CD4-positive, alpha-beta memory T cell (primary cell): ENCODE data around the gene STRADA. TPM values are rescaled to one million over a fixed set of nuclear protein-coding genes. Genes with fewer than 3 reads are reported as not detected.

Experiments
- CTCF ChIA-PET: fragments of 350-600 bp; sonication (Branson Sonifier 250); formaldehyde crosslinking; loops from one replicate; lab custom pipeline; 2021; ENCODE audit warnings: inconsistent platforms; ENCODE audit not compliant: partially characterized antibody; lab: Charles Lee
- POLR2A ChIA-PET: fragments of 350-600 bp; sonication (Branson Sonifier 250); formaldehyde crosslinking; loops from one replicate; lab custom pipeline; 2021; ENCODE audit not compliant: partially characterized antibody; lab: Charles Lee
- DNase-seq, 5 donors: peaks; one replicate each; pipeline versions ENCODE4 v3.0.0 to v3.0.0-alpha.2; 2020 to 2022; ENCODE audit warnings: mixed read lengths in 1 of 5
- H3K27ac ChIP-seq: one replicate; pipeline ENCODE4 v1.7.0; 2013; ENCODE audit warnings: low read depth, low read length
- H3K27me3 ChIP-seq: 2 replicates; pipeline ENCODE4 v1.7.0; 2013; ENCODE audit warnings: mild to moderate bottlenecking, low read length, moderate library complexity; ENCODE audit not compliant: insufficient read depth
- H3K36me3 ChIP-seq: 2 replicates; pipeline ENCODE4 v1.7.0; 2013; ENCODE audit warnings: mild to moderate bottlenecking, low read length, moderate library complexity; ENCODE audit not compliant: insufficient read depth
- H3K4me1 ChIP-seq: 2 replicates; pipeline ENCODE4 v1.7.0; 2013; ENCODE audit warnings: mild to moderate bottlenecking, low read length, moderate library complexity; ENCODE audit not compliant: insufficient read depth
- H3K4me3 ChIP-seq, 2 donors: one replicate each; pipeline ENCODE4 v1.7.0; 2013; ENCODE audit warnings: low read length in 2 of 2, mild to moderate bottlenecking in 1 of 2
- H3K9me3 ChIP-seq, 2 donors: one replicate each; pipeline ENCODE4 v1.7.0; 2013; ENCODE audit warnings: low read length in 2 of 2, control low read depth in 1 of 2; ENCODE audit not compliant: control insufficient read depth in 1 of 2
- H3K27ac Mint-ChIP-seq, 7 donors: one replicate each; pipeline ENCODE4 v1.8.0; 2020 to 2021; ENCODE audit warnings: mixed read lengths in 7 of 7, mild to moderate bottlenecking in 6 of 7, inconsistent platforms in 3 of 7, moderate library complexity in 3 of 7
- H3K27me3 Mint-ChIP-seq, 2 donors: one replicate each; pipeline ENCODE4 v1.8.0; 2020 to 2021; ENCODE audit warnings: mixed read lengths in 2 of 2
- H3K36me3 Mint-ChIP-seq, 2 donors: one replicate each; pipeline ENCODE4 v1.8.0; 2020 to 2021; ENCODE audit warnings: mixed read lengths in 2 of 2, inconsistent platforms in 1 of 2, mild to moderate bottlenecking in 1 of 2
- H3K4me1 Mint-ChIP-seq, 4 donors: one replicate each; pipeline ENCODE4 v1.8.0; 2020 to 2021; ENCODE audit warnings: mixed read lengths in 4 of 4, mild to moderate bottlenecking in 1 of 4
- H3K4me3 Mint-ChIP-seq, 8 donors: one replicate each; pipeline ENCODE4 v1.8.0; 2020 to 2021; ENCODE audit warnings: mixed read lengths in 8 of 8, mild to moderate bottlenecking in 7 of 8, moderate library complexity in 6 of 8, inconsistent platforms in 3 of 8
- H3K9me3 Mint-ChIP-seq, 8 donors: one replicate each; pipeline ENCODE4 v1.8.0; 2020 to 2021; ENCODE audit warnings: mixed read lengths in 8 of 8, mild to moderate bottlenecking in 5 of 8, inconsistent platforms in 3 of 8, moderate library complexity in 1 of 8
- intact Hi-C: fragments of 100-400 bp; cut with micrococcal nuclease; formaldehyde crosslinking; loops from one replicate; pipeline ENCODE4 v1.15.1; 2023
- polyA plus RNA-seq, 2 donors: library from polyadenylated mRNA; unstranded; fragments of 300-500 nt; fragmentation: Illumina TruSeq; gene quantifications; one replicate each; pipeline ENCODE4 v1.2.3, GENCODE V29; 2021
- total RNA-seq, 2 experiments: library from RNA; stranded (reverse); gene quantifications; one replicate each; pipeline ENCODE4 v1.2.3, GENCODE V29; 2021

The STRADA gene
- total and polyA plus RNA-seq, 4 experiments from 2014 or later, result 20.0 to 58.3 (median 38.5) TPM

GRCh38 chr17:63693411-63694113 is 48.0 kb downstream of the STRADA start:
- H3K4me3 Mint-ChIP-seq, result peak overlapping the region in 3 of 8 donors; percentile 4 to 21 (median 17)
- H3K9me3 Mint-ChIP-seq, result peaks cover 0 to 6% (median 0%) of the 10 kb centered on the region in 8 donors
- Histone ChIP-seq H3K4me1 (peaks cover 45% of the 10 kb centered on the region), H3K9me3 (no peaks in the 10 kb centered on the region), H3K36me3 (peaks cover 59% of the 10 kb centered on the region), H3K4me3 (no peak overlapping the region), H3K27me3 (no peaks in the 10 kb centered on the region), H3K27ac (no peak overlapping the region)
- H3K4me1 Mint-ChIP-seq, result peaks cover 20 to 57% (median 42%) of the 10 kb centered on the region in 4 donors
- no peak for DNase-seq
- no peaks in the 10 kb centered on the region for H3K27me3 Mint-ChIP-seq
- CTCF ChIA-PET, result interaction anchor here (0.8 to 8.3 kb wide), 3 partner anchors 9 to 71 kb away, joined by 3 to 315 read pairs (median 3); no protein-coding TSS in a partner anchor
- intact Hi-C loops, result loop anchor here (10.0 kb wide), 1 partner anchor 269 kb away; no protein-coding TSS in a partner anchor
- H3K36me3 Mint-ChIP-seq, result peaks cover 45 to 88% of the 10 kb centered on the region in 2 donors
- peak overlapping the region; percentile 42 to 98 (median 83) for H3K27ac Mint-ChIP-seq
- POLR2A ChIA-PET, result interaction anchor here (1.0 to 23.0 kb wide), 21 partner anchors 15 to 453 kb away, joined by 3 to 1362 read pairs (median 9); partner anchors contain the start of genes CCDC47, CYB561, DDX42 and FTSJ3

DNA sequence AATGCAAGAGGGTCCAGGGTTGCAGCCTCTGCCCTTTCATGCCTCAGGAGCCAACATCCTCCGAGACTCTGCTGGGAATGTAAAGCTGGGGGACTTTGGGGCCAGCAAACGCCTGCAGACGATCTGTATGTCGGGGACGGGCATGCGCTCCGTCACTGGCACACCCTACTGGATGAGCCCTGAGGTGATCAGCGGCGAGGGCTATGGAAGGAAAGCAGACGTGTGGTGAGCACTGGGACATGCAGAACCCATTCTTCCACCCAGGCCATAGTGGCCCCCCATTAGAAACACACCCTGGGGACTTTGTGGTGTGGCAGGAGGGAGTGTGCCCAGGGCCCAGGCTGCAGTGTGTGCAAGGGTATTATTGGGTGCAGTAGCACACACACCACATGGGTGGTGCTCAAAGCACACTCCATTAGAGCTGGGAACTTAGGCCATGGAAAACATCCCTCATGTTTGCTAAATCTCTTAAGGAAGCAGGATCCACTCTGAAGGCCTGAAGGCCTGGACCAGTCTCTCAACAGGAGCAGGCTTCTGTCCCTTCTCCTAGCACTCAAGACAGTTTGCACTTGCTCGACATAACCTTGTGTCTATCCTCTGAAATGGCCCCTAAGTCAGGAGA is 49.3 kb downstream of the STRADA start:
- POLR2A ChIA-PET, result interaction anchor here (1.0 to 23.0 kb wide), 6 partner anchors 14 to 151 kb away, joined by 3 to 1362 read pairs (median 148); partner anchors contain the start of genes CCDC47, DDX42 and STRADA
- intact Hi-C loops, result loop anchor here (10.0 kb wide), 1 partner anchor 268 kb away; no protein-coding TSS in a partner anchor
- Histone ChIP-seq H3K27ac (no peak overlapping the region), H3K27me3 (no peaks in the 10 kb centered on the region), H3K4me3 (no peak overlapping the region), H3K9me3 (no peaks in the 10 kb centered on the region), H3K36me3 (peaks cover 56% of the 10 kb centered on the region), H3K4me1 (peaks cover 37% of the 10 kb centered on the region)
- H3K27ac Mint-ChIP-seq, result peak overlapping the region; percentile 39 to 98 (median 70)
- no peak overlapping the region for H3K4me3 Mint-ChIP-seq
- peaks cover 38 to 85% of the 10 kb centered on the region in 2 donors for H3K36me3 Mint-ChIP-seq
- peaks cover 0 to 6% (median 0%) of the 10 kb centered on the region in 8 donors for H3K9me3 Mint-ChIP-seq
- CTCF ChIA-PET, result interaction anchor here (0.5 to 8.3 kb wide), 4 partner anchors 10 to 267 kb away, joined by 3 to 315 read pairs (median 4); no protein-coding TSS in a partner anchor
- H3K4me1 Mint-ChIP-seq, result peaks cover 18 to 48% (median 38%) of the 10 kb centered on the region in 4 donors
- no peak for DNase-seq
- H3K27me3 Mint-ChIP-seq, result no peaks in the 10 kb centered on the region

- Histone ChIP-seq H3K36me3 (peaks cover 66% of the 10 kb centered on the region), H3K27me3 (no peaks in the 10 kb centered on the region), H3K9me3 (no peaks in the 10 kb centered on the region), H3K4me1 (peaks cover 9% of the 10 kb centered on the region), H3K4me3 (no peak overlapping the region), H3K27ac (no peak overlapping the region)
- Mint-ChIP-seq H3K27me3 (no peaks in the 10 kb centered on the region), H3K4me3 (no peak overlapping the region), H3K9me3 (no peaks in the 10 kb centered on the region), H3K4me1 (peaks cover 4 to 20% (median 13%) of the 10 kb centered on the region in 4 donors), H3K27ac (peak overlapping the region in 4 of 7 donors; percentile 17 to 56 (median 30)), H3K36me3 (peaks cover 36 to 76% of the 10 kb centered on the region in 2 donors)
- ChIA-PET CTCF (interaction anchor here (1.4 kb wide), 1 partner anchor 21 kb away, joined by 7 read pairs; no protein-coding TSS in a partner anchor), POLR2A (interaction anchor here (5.0 to 23.0 kb wide), 2 partner anchors 7 to 21 kb away, joined by 55 to 1362 read pairs; no protein-coding TSS in a partner anchor)
- DNase-seq, result no peak
- intact Hi-C loops, result no loop called here
Measured at GRCh38 chr17:63689479-63689878, 52.1 kb downstream of the STRADA start.

GRCh38 chr17:63688396-63689020 is 53.1 kb downstream of the STRADA start:
- H3K36me3 Mint-ChIP-seq, result peaks cover 40 to 76% of the 10 kb centered on the region in 2 donors
- POLR2A ChIA-PET, result interaction anchor here (1.0 to 23.0 kb wide), 3 partner anchors 8 to 67 kb away, joined by 3 to 1362 read pairs (median 55); partner anchors contain the start of gene MAP3K3
- DNase-seq, result no peak
- Histone ChIP-seq H3K36me3 (peaks cover 66% of the 10 kb centered on the region), H3K27ac (no peak overlapping the region), H3K9me3 (no peaks in the 10 kb centered on the region), H3K4me3 (no peak overlapping the region), H3K4me1 (no peaks in the 10 kb centered on the region), H3K27me3 (no peaks in the 10 kb centered on the region)
- no peaks in the 10 kb centered on the region for H3K9me3 Mint-ChIP-seq
- intact Hi-C loops, result no loop called here
- H3K4me1 Mint-ChIP-seq, result peaks cover 1 to 11% (median 7%) of the 10 kb centered on the region in 4 donors
- CTCF ChIA-PET, result interaction anchor here (1.1 to 2.7 kb wide), 2 partner anchors 22 to 31 kb away, joined by 3 to 18 read pairs; no protein-coding TSS in a partner anchor
- H3K27me3 Mint-ChIP-seq, result no peaks in the 10 kb centered on the region
- H3K4me3 Mint-ChIP-seq, result no peak overlapping the region
- peak overlapping the region in 2 of 7 donors; percentile 25 to 55 for H3K27ac Mint-ChIP-seq

- Mint-ChIP-seq H3K9me3 (no peaks in the 10 kb centered on the region), H3K4me3 (no peak overlapping the region), H3K36me3 (peaks cover 45 to 76% of the 10 kb centered on the region in 2 donors), H3K27ac (peak overlapping the region in 6 of 7 donors; percentile 13 to 82 (median 66)), H3K4me1 (no peaks in the 10 kb centered on the region), H3K27me3 (no peaks in the 10 kb centered on the region)
- H3K27me3 ChIP-seq, result no peaks in the 10 kb centered on the region
- H3K4me1 ChIP-seq, result no peaks in the 10 kb centered on the region
- DNase-seq, result no peak
- ChIA-PET POLR2A (interaction anchor here (1.0 to 23.0 kb wide), 3 partner anchors 10 to 87 kb away, joined by 3 to 1362 read pairs (median 55); partner anchors contain the start of genes CCDC47 and DDX42), CTCF (interaction anchor here (1.0 to 2.7 kb wide), 3 partner anchors 10 to 24 kb away, joined by 3 to 18 read pairs (median 3); no protein-coding TSS in a partner anchor)
- H3K4me3 ChIP-seq, result no peak overlapping the region
- intact Hi-C loops, result no loop called here
- no peaks in the 10 kb centered on the region for H3K9me3 ChIP-seq
- no peak overlapping the region for H3K27ac ChIP-seq
- peaks cover 71% of the 10 kb centered on the region for H3K36me3 ChIP-seq
Measured at GRCh38 chr17:63686138-63686685, 55.4 kb downstream of the STRADA start.

DNA sequence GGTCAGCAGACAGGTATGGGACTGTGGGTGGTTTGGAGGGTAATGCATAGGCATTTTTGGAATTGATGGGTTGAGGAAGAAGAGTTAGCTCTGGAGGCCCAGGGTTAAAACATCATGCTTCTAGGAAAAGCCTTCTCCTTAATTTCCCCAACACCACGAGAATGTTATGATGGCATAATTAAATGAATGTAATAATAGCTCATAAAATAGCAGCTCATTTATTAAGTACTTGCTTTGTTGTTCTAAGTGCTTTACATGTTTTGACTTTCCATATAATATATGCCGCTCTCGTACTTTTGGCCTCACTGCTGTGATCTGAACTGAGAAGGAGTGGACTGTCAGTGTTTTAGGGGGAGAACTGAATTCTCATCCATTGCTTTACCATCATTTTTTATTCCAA is 56.0 kb downstream of the STRADA start:
- no peaks in the 10 kb centered on the region for H3K27me3 ChIP-seq
- H3K9me3 ChIP-seq, result no peaks in the 10 kb centered on the region
- peaks cover 0 to 4% (median 0%) of the 10 kb centered on the region in 4 donors for H3K4me1 Mint-ChIP-seq
- ChIA-PET CTCF (interaction anchor here (0.6 to 1.0 kb wide), 2 partner anchors 24 to 25 kb away, joined by 3 read pairs; no protein-coding TSS in a partner anchor), POLR2A (interaction anchor here (1.0 to 23.0 kb wide), 3 partner anchors 11 to 88 kb away, joined by 3 to 1362 read pairs (median 55); partner anchors contain the start of genes CCDC47 and DDX42)
- no peak overlapping the region for H3K4me3 Mint-ChIP-seq
- no peaks in the 10 kb centered on the region for H3K27me3 Mint-ChIP-seq
- no peaks in the 10 kb centered on the region for H3K9me3 Mint-ChIP-seq
- H3K27ac Mint-ChIP-seq, result peak overlapping the region in 4 of 7 donors; percentile 29 to 80 (median 44)
- H3K36me3 Mint-ChIP-seq, result peaks cover 41 to 76% of the 10 kb centered on the region in 2 donors
- no peak overlapping the region for H3K27ac ChIP-seq
- no peak overlapping the region for H3K4me3 ChIP-seq
- no peak for DNase-seq
- peaks cover 64% of the 10 kb centered on the region for H3K36me3 ChIP-seq
- no peaks in the 10 kb centered on the region for H3K4me1 ChIP-seq
- intact Hi-C loops, result no loop called here
